ENCODE results near the gene LTBR. TPM values are rescaled to one million over a fixed set of nuclear protein-coding genes. Genes with fewer than 3 reads are reported as not detected.

The LTBR gene
- total and polyA plus RNA-seq, 2 experiments from 2014 or later = 0.65 to 4.1 TPM

DNA sequence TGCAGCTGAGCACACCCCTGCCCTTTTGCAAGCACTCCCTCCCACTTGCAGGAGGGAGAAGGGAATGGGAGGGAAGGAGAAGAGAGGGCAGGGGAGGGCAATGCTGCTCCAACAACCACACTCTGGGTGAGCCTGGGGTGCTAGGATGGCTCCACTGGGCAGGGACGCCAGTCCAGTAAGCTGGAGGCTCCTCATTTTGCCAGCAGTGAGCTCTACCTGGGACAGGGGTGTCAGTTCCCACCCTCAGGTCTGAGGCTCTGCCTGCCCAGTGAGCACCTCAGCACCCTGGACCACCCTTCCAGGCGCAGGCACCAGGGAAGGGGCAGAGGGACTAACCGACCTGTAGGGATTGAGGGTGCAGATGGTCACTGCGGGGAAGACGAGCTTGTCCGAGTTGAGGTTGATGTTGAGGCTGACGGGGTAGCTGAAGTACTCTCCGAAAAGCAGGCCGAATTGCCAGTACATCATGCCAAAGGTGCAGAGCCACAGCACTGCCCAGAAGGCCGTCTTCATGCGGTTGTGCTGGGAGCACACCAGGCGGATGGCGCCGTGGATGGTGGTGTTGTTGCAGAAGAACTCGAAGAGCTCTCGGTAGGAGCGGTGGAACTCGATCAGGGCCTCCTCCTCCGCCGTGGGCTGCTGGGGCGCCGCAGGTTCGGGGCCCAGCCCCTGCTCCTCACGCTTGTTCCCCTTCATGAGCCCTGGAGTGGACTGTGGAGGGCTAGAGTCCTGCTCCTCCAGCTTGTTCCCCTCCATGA lies 9.8 kb upstream of the LTBR start:
- H3K27ac ChIP-seq = no peak overlapping the region
- H3K36me3 ChIP-seq = no peaks in the 10 kb centered on the region
- DNase-seq (ENCODE audit: low read depth in 1 of 2, low spot score in 1 of 2) = no peak
- TF ChIP-seq, protein P1, sequence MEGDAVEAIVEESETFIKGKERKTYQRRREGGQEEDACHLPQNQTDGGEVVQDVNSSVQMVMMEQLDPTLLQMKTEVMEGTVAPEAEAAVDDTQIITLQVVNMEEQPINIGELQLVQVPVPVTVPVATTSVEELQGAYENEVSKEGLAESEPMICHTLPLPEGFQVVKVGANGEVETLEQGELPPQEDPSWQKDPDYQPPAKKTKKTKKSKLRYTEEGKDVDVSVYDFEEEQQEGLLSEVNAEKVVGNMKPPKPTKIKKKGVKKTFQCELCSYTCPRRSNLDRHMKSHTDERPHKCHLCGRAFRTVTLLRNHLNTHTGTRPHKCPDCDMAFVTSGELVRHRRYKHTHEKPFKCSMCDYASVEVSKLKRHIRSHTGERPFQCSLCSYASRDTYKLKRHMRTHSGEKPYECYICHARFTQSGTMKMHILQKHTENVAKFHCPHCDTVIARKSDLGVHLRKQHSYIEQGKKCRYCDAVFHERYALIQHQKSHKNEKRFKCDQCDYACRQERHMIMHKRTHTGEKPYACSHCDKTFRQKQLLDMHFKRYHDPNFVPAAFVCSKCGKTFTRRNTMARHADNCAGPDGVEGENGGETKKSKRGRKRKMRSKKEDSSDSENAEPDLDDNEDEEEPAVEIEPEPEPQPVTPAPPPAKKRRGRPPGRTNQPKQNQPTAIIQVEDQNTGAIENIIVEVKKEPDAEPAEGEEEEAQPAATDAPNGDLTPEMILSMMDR (IDR thresholded peaks at IDR 0.05; ENCODE audit: low read depth, low read length) = no peak
- peaks cover 25% of the 10 kb centered on the region for H3K27me3 ChIP-seq
- no peaks in the 10 kb centered on the region for H3K9me3 ChIP-seq (ENCODE audit: low read depth)
- H3K4me1 ChIP-seq (ENCODE audit: low read depth) = peaks cover 13% of the 10 kb centered on the region
- no peak overlapping the region for H3K4me3 ChIP-seq

DNA sequence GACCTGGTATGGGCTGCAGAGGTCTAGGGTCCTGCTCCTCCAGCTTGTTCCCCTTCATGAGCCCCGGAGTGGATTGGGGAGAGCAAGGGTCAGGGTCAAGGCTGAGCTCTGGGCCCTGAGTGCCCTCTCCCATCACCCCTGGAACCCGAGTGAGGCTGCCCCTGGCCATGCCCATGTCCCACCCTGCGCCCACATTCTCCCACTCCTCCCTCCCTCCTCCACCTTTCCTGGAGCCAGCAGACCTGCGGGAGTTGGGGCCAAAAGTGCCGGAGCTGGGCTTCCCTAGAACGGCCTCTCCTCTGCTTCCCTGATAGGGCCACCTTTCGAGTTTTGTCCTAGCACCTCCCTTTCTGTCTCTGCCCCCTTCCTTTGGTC lies 9.2 kb upstream of the LTBR start:
- no peak overlapping the region for H3K27ac ChIP-seq
- peaks cover 13% of the 10 kb centered on the region for H3K4me1 ChIP-seq (ENCODE audit: low read depth)

DNA sequence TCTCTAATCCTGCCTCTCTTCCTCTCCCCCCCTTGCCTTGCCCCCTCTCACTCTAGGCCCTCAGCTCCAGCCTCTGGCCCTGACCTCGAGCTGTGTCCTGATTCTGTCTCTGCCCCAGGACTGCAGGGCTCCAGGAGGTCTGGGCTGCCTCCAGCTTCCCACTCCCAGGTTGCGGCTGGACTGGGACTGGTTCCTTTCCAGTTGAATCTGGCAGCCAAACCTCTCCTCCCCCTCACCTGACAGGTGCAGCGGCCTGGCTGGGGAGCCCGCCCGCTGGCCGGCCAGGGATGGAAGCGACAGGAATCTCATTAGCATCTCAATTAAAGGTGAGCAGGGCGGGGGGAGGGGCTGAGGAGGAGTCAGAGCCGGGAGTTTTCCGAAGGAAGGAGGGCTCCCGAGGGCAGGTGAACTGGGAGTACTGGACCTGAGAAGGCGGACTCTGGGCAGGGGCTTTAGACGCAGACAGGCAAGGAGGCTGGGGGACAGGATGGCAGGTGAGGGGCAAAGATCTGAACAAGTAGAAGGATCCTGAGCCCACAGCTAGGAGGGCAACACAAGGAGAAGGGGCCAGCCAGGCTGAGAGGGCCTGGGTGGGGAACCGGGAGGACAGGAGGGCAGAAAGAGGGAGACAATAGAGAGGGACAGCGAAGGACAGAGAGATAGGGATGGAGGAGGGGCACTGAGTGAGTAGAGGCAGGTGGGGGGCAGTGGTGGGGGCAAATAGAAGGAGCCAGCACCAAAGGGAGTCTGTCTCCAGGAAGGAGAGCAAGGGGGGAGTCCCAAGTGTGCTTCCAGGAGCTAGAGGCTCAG lies 8.5 kb upstream of the LTBR start, which contains the start of gene SCNN1A:
SCNN1A (minus strand) TSS at position 295 of the 810 bp plus-strand sequence. CDS start 780 bp downstream, outside the sequence.
- TF ChIP-seq, protein P1 (IDR thresholded peaks at IDR 0.05; ENCODE audit: low read depth, low read length) = no peak
- H3K4me1 ChIP-seq (ENCODE audit: low read depth) = peaks cover 13% of the 10 kb centered on the region
- no peaks in the 10 kb centered on the region for H3K9me3 ChIP-seq (ENCODE audit: low read depth)
- peaks cover 25% of the 10 kb centered on the region for H3K27me3 ChIP-seq
- H3K27ac ChIP-seq = no peak within 1 kb of the TSS
- no peak for DNase-seq (ENCODE audit: low read depth in 1 of 2, low spot score in 1 of 2)
- no peak within 1 kb of the TSS for H3K4me3 ChIP-seq
- no peaks in the 10 kb centered on the region for H3K36me3 ChIP-seq

More for the DNA sequence above, 9.2 kb upstream of the LTBR start:
- Histone ChIP-seq H3K4me3 (no peak overlapping the region), H3K36me3 (no peaks in the 10 kb centered on the region), H3K9me3 (ENCODE audit: low read depth) (no peaks in the 10 kb centered on the region), H3K27me3 (peaks cover 25% of the 10 kb centered on the region)
- TF ChIP-seq, protein P1 (IDR thresholded peaks at IDR 0.05; ENCODE audit: low read depth, low read length) = no peak
- no peak for DNase-seq (ENCODE audit: low read depth in 1 of 2, low spot score in 1 of 2)

DNA sequence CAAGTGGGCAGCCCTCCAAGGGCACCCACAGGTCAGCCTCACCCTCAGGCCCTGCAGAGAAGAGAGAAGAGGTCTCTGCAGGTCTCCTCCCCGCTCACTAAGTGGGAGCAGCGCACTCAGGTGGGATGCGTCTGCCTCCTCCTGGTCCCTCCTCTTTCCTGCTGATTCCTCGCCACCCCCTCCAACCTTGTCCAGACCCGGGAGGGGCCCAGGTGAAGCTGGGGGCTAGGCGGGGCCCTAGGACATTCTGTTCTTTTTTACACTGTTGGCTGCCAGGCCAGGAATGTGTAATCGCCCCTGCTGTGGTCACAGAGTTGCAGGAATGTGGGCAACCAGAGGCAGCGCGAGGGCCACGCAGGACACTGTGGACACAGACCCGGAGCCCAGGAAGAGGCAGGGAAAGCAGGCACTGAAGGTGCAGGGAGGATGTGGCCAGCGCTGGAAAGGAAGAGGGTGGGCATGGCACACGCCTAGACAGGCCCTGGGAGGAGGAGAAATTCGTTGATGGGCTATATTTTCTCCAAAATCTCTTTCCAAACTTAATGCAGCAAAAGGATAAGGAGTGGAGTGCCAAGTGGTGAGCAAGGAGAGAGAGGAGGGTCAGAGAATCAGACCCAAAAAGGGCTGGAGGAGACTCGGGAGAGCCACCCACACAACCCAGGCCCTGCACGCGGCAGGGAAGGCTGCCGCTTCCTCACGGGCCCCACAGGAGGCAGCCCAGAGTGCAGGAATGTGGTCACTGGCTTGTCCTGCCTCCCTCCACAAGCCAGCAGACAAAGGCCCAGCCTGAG lies 7.7 kb upstream of the LTBR start:
- Histone ChIP-seq H3K4me1 (ENCODE audit: low read depth) (peaks cover 13% of the 10 kb centered on the region), H3K4me3 (no peak overlapping the region), H3K9me3 (ENCODE audit: low read depth) (no peaks in the 10 kb centered on the region), H3K36me3 (no peaks in the 10 kb centered on the region), H3K27me3 (peaks cover 25% of the 10 kb centered on the region), H3K27ac (no peak overlapping the region)
- TF ChIP-seq, protein P1 (IDR thresholded peaks at IDR 0.05; ENCODE audit: low read depth, low read length) = peak; percentile 63
- peak; percentile 53 to 84 for DNase-seq (ENCODE audit: low read depth in 1 of 2, low spot score in 1 of 2)

All from cardiac muscle cell (in vitro differentiated cells and primary cell).